ENCODE results near the gene C1orf185.

C1orf185 gene

GRCh38 chr1:51193564-51193963 lies 91.5 kb downstream of the C1orf185 start:
- Histone ChIP-seq H3K4me3 (ENCODE audit: insufficient read depth, low read depth, low read length) (no peak overlapping the region), H3K36me3 (ENCODE audit: control insufficient read depth, insufficient read depth, low read length) (no peaks in the 10 kb centered on the region), H3K4me1 (ENCODE audit: control insufficient read depth, insufficient read depth, low read length) (no peaks in the 10 kb centered on the region), H3K9me3 (ENCODE audit: control insufficient read depth, low read length) (no peaks in the 10 kb centered on the region), H3K27ac (ENCODE audit: insufficient read depth, low read depth, low read length, poor library complexity, severe bottlenecking) (no peak overlapping the region), H3K27me3 (ENCODE audit: control insufficient read depth, insufficient read depth, low read length, poor library complexity, severe bottlenecking) (no peaks in the 10 kb centered on the region)
